NK-92 treated with Interleukin-12 subunit alpha and Interleukin-12 subunit beta, amount 100 ng/mL, for 24 hours (cell line): ENCODE data around the gene DAPK2.

Source experiments
- DNase-seq: peaks from one replicate; lab custom pipeline; 2025; lab: John Stamatoyannopoulos, UW

DAPK2 gene

GRCh38 chr15:63864186-63864585 is 182.1 kb downstream of the DAPK2 start:
- no peak for DNase-seq

- DNase-seq = no peak
Measured at GRCh38 chr15:63861946-63862517, 184.3 kb downstream of the DAPK2 start.

GRCh38 chr15:63860555-63860954 is 185.7 kb downstream of the DAPK2 start:
- no peak for DNase-seq

DNA sequence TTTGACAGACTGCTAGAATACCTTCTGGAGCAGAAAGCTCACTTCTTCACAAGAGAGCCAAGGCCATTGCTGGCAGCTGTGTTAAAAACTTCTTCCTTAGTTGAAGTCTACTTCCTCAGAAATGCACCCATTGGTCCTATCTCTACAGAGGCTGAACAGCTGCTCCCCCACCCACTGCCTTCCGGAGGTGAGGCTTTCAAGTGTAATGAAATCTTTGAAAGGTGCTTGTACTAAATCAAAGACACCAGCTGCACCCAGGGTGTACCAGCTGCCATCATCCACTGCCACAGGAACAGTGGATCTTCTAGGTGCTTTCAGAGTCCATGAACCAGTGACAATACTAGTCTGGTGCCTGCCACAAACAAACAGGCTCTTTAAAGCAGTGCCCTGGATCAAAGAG is 186.1 kb downstream of the DAPK2 start:
- DNase-seq = no peak

DNA sequence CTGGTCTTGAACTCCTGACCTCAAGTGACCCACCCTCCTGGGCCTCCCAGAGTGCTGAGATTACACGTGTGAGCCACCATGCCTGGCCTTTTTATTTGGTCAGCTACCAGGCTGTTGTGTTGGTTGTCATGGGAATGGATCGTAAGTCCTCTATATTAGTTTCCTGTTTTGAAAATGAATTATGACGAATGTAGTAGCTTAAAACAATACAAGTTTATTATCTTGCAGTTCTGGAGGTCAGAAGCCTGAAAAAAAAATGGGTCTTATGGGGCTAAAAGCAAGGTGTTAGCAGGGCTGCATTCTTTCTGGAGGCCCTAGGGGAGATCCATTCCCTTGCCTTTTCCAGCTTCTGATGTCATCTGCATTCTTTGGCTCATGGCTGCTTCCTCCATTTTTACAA is 187.4 kb downstream of the DAPK2 start:
- no peak for DNase-seq

DNA sequence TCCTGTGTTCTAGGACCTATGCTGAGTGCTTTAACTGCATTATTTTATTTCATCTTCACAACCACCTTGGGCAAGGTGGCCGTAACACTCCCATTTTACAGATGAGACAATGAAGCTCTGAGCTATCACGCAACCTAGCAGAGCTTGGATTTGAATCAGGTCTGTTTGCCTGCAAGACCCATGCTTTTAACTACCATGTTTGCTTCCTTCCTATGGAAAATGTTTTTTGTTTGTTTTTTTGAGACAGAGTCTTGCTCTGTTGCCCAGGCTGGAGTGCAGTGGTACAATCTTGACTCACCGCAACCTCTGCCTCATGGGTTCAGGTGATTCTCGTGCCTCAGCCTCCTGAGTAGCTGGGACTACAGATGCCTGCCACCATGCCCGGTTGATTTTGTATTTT is 187.8 kb downstream of the DAPK2 start:
- DNase-seq = no peak

DNA sequence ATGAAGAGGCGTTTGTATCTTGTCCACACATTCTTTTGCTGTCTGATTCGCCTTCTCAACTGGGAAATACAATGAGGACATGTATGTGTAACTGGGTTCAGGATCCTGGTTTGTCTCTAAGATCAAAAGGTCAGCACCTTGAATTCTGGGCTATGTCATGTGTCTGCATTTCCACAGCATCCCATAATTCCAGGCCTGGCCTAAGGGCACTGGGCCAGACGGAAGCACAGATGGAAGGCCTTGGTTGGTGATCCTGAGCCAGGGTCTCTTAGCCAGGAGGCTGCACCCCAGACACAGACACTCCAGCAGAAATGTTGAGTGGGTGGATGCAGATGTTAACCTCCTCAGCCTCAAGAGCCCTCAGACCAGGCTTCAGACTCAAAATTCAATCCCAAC is 188.8 kb downstream of the DAPK2 start:
- no peak for DNase-seq
